SKM-1 treated with dmso at 0.1 percent for 144 hours (cell line): ENCODE data around the gene DIP2C.

ENCODE experiments used
- DNase-seq: peaks from one replicate; lab custom pipeline; 2025; ENCODE audit not compliant: unreplicated experiment; lab: John Stamatoyannopoulos, UW

DIP2C gene

GRCh38 chr10:629186-629998, 60.1 kb downstream of the DIP2C start:
- no peak for DNase-seq

GRCh38 chr10:628386-629045, 61.0 kb downstream of the DIP2C start:
- no peak for DNase-seq

DNA sequence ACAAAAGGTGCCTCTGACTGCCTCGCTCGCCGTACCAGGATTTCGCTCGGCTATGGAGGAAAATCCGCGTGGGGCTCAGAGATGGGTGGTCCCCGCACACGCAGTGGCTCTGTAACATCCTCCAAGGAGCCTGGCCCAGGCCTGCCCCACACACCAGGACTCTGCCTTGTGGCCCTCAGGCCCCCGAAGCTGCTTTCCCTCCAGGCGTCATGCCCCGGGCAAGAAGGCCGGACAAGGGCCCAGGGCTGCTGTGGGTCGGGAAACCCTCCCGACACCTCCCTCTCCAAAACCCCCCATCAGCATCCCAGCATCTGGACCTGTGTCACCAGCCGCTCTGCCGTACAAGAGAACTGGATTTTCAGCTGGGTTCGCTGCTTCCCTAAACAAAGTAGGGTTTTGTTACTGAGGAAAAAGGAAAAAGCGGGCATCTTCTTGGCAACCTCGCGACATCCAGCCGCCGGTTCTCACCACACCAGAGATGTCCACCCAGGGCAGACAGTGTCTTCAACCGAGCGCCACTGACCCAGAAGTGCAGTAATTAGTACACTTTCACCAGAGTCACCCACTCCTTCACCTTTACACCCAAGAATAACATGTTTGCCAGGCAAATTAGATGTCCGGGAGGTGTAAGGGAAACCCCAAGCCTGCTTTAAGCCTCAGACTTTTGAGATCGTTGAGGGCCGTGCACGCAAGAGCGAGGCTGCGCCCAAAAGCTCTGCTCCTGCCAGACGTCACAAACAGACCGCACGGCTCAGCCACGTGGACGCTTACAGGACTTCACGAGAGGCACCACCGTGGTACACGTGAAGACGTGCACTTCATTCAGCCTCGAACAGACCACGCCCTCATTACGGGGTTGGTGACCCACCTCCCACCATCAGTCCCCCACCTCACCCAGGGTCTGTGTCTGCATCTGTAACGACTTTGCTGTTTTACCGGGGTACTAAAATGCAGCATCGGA, 62.2 kb downstream of the DIP2C start:
- DNase-seq, result no peak

- no peak for DNase-seq
These were observed 63.4 kb downstream of the DIP2C start for GRCh38 chr10:625751-626711.

DNA sequence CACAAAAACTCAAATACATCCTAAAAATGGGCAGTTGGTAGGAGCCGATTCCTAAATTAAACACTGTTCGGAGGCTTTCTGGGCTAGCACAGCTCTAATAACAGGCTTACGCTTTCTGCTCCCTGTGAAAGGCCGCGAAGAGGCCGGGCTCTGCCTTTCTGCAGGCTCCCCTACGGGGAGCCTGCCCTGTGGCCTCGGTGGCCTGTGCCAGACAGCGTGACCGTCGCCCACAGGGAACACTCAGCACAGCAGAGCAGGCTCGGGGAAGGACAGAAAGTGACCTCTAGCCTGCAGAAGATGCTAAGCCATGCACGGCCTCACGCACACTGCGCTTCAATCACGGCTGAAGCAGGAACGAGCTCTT, 64.2 kb downstream of the DIP2C start:
- no peak for DNase-seq

DNA sequence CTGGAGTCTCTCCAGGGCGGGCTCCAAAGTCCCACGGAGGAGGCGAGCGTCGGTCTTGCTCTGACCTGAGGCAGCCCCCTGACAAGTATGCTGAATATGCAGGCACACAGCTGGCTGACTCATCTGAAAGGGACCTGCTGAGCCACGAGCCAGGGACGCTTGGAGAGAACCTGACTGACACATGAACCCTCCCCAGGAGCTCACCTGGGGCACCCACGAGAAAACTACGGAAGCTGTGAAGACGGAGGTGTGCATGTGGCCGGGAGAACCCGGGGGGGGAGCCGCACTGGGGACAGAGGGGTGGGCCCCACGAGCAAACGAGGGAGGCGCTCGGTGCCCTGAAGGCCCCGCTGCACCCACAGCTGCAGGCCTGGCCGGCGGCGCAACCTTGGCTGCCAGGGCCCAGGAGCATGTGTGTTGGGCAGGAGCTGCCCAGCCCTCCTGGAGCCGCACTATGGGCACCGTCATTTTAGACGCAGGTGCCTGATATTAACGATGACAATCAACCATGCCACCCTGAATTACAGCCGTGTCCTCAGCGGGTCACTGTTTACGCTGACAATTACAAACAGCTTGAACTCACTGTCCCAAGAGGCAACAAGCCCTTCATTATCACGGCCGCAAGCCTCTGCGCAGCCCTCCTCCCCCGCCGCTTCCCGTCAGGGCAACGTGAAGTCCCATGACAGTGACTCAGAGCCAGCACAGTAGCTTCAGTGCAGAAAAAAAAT, 64.7 kb downstream of the DIP2C start:
- no peak for DNase-seq

GRCh38 chr10:624312-624604, 65.2 kb downstream of the DIP2C start:
- no peak for DNase-seq

DNA sequence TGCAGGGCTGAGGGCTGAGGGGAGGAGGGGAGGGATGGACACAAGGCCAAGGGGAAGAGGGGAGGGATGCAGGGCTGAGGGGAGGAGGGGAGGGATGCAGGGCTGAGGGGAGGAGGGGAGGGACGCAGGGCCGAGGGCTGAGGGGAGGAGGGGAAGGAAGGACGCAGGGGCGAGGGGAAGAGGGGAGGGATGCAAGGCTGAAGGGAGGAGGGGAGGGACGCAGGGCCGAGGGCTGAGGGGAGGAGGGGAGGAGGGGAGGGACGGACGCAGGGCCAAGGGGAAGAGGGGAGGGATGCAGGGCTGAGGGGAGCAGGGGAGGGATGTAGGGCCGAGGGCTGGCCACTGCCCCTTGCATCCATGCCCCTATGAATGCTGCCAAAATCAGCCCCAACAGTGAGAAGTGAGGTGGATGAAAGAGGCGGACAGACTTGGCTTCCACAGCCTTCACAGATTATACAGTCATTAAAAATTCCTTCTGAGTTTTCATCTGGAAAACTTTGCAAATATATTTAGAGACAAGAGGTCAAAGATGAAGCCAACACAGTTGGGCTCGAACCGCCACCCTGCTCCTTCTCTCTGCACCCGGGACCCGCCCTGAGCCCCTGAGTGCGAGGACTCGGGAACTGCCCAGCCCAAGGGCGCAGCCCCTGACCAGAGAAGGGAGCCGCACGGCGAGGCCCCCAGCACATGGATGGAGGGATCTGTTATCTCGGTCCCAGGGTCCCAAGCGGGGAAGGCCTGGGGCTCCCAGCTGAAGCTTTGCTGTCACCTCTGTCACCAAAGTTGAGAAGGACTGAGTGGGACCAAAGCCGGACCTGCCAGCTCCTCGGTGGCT, 65.8 kb downstream of the DIP2C start:
- DNase-seq, result no peak

- DNase-seq, result no peak
These were observed 66.5 kb downstream of the DIP2C start for GRCh38 chr10:623014-623413.

- peak; percentile 98 for DNase-seq
These were observed 67.3 kb downstream of the DIP2C start for GRCh38 chr10:621981-622740.

GRCh38 chr10:621513-621912, 68.0 kb downstream of the DIP2C start:
- no peak for DNase-seq

- no peak for DNase-seq
These were observed 68.5 kb downstream of the DIP2C start for GRCh38 chr10:620971-621370.

DNA sequence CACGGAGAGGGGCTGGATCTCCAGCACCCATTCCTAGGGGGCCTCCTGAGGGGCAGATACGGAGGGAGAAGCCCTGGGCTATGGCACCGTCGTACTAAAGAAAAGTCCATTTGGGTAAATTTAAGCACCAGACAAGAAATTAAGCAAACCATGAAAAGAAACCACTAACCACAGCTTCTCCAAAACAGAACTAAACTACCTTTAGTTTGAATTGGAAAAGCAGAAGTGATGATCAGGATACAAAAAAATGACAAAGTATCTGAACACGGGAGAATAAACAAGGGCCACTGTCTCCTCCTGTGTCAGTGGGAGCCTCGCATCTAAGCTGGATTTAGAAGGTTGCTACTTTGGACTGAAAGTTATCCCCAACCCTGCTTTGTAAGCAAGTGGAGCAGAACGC, 69.1 kb downstream of the DIP2C start:
- DNase-seq, result peak; percentile 17

DNA sequence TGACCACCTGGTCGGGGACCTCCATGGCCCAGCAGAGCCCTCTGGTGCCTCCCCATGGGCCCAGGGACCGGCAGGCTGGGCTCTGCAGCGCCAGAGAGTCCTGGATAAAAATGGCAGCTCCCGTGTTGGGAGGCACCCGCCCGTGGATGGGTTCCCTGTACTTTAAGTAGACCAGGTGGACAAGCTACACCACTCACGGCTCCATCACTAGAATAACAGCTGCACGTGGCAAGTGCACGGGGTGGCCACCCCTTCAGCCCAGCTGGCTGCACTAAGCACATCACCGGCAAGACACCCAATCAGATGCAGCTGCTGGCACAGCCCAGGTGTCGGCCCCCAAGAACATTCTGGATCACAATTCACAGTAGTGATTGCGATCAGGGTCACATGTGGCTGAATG, 69.8 kb downstream of the DIP2C start:
- peak; percentile 2 for DNase-seq

- no peak for DNase-seq
These were observed 71.1 kb downstream of the DIP2C start for GRCh38 chr10:618229-618989.

- DNase-seq, result no peak
These were observed 72.0 kb downstream of the DIP2C start for GRCh38 chr10:617471-617870.

GRCh38 chr10:615583-616152, 73.8 kb downstream of the DIP2C start:
- DNase-seq, result no peak
